Measurements from ENCODE around the gene STEAP3. TPM values are rescaled to one million over a fixed set of nuclear protein-coding genes. Genes with fewer than 3 reads are reported as not detected.
A peak's percentile ranks its signal among the peaks of the same experiment; 100 is the strongest.

The STEAP3 gene
- total RNA-seq, 1 donor from 2014 or later = 11.8 TPM

- no peak overlapping the region for H3K4me3 ChIP-seq (ENCODE audit: low read depth, low read length)
- H3K27me3 ChIP-seq (ENCODE audit: control insufficient read depth, insufficient read depth, low read length) = no peaks in the 10 kb centered on the region
- FAIRE-seq (peak; percentile 13), DNase-seq (ENCODE audit: low read depth) (no peak)
- no peak for TF ChIP-seq CTCF (IDR thresholded peaks at IDR 0.05; ENCODE audit: insufficient read depth, low read length, severe bottlenecking)
- H3K36me3 ChIP-seq (ENCODE audit: control insufficient read depth, insufficient read depth, low read length) = no peaks in the 10 kb centered on the region
These were observed 72.2 kb downstream of the STEAP3 start for GRCh38 chr2:119295688-119296375.

GRCh38 chr2:119301413-119301812 lies 77.8 kb downstream of the STEAP3 start:
- no peak for TF ChIP-seq CTCF (IDR thresholded peaks at IDR 0.05; ENCODE audit: insufficient read depth, low read length, severe bottlenecking)
- FAIRE-seq (no peak), DNase-seq (ENCODE audit: low read depth) (no peak)
- Histone ChIP-seq H3K27me3 (ENCODE audit: control insufficient read depth, insufficient read depth, low read length) (no peaks in the 10 kb centered on the region), H3K36me3 (ENCODE audit: control insufficient read depth, insufficient read depth, low read length) (no peaks in the 10 kb centered on the region), H3K4me3 (ENCODE audit: low read depth, low read length) (no peak overlapping the region)

GRCh38 chr2:119304847-119305246 lies 81.2 kb downstream of the STEAP3 start:
- H3K36me3 ChIP-seq (ENCODE audit: control insufficient read depth, insufficient read depth, low read length) = no peaks in the 10 kb centered on the region
- no peak overlapping the region for H3K4me3 ChIP-seq (ENCODE audit: low read depth, low read length)
- FAIRE-seq (no peak), DNase-seq (ENCODE audit: low read depth) (no peak)
- no peak for TF ChIP-seq CTCF (IDR thresholded peaks at IDR 0.05; ENCODE audit: insufficient read depth, low read length, severe bottlenecking)
- no peaks in the 10 kb centered on the region for H3K27me3 ChIP-seq (ENCODE audit: control insufficient read depth, insufficient read depth, low read length)

- TF ChIP-seq CTCF (IDR thresholded peaks at IDR 0.05; ENCODE audit: insufficient read depth, low read length, severe bottlenecking) = no peak
- H3K4me3 ChIP-seq (ENCODE audit: low read depth, low read length) = no peak overlapping the region
- no peaks in the 10 kb centered on the region for H3K27me3 ChIP-seq (ENCODE audit: control insufficient read depth, insufficient read depth, low read length)
- no peaks in the 10 kb centered on the region for H3K36me3 ChIP-seq (ENCODE audit: control insufficient read depth, insufficient read depth, low read length)
- DNase-seq (ENCODE audit: low read depth) = no peak
- FAIRE-seq = no peak
These were observed 82.0 kb downstream of the STEAP3 start for GRCh38 chr2:119305497-119306195.

GRCh38 chr2:119306196-119306590 lies 82.6 kb downstream of the STEAP3 start:
- Histone ChIP-seq H3K36me3 (ENCODE audit: control insufficient read depth, insufficient read depth, low read length) (no peaks in the 10 kb centered on the region), H3K27me3 (ENCODE audit: control insufficient read depth, insufficient read depth, low read length) (no peaks in the 10 kb centered on the region), H3K4me3 (ENCODE audit: low read depth, low read length) (no peak overlapping the region)
- no peak for DNase-seq (ENCODE audit: low read depth)
- FAIRE-seq = no peak
- TF ChIP-seq CTCF (IDR thresholded peaks at IDR 0.05; ENCODE audit: insufficient read depth, low read length, severe bottlenecking) = no peak

Measured in bronchial epithelial cell (primary cell).